H1 (cell line): ENCODE results near the gene SNX13. TPM values are rescaled to one million over a fixed set of nuclear protein-coding genes. Genes with fewer than 3 reads are reported as not detected.

Experiments used
- CTCF ChIA-PET: fragments of 300-600 bp; sonication (Branson Sonifier 250); formaldehyde crosslinking; loops from one replicate; lab custom pipeline; 2021; ENCODE audit not compliant: partially characterized antibody; lab: Charles Lee
- POLR2A ChIA-PET: fragments of 300-600 bp; sonication (Branson Sonifier 250); formaldehyde crosslinking; loops from one replicate; lab custom pipeline; 2021; ENCODE audit warnings: inconsistent platforms; ENCODE audit not compliant: partially characterized antibody; lab: Charles Lee
- DNase-seq, 2 experiments: peaks; one replicate each; pipeline versions ENCODE4 v3.0.0 to v3.0.0-alpha.2; 2010 to 2022; ENCODE audit warnings: low spot score in 2 of 2, low read depth in 1 of 2, mixed read lengths in 1 of 2
- FAIRE-seq: peaks from 2 replicates; lab custom pipeline; 2011; peaks lifted over from hg19 to GRCh38; lab: Jason Lieb, UNC
- H2AFZ ChIP-seq: 2 replicates; pipeline ENCODE4 v1.8.1; 2012; ENCODE audit warnings: low read length, inconsistent platforms
- H2AK5ac ChIP-seq: 2 replicates; pipeline ENCODE4 v1.6.1; 2013; ENCODE audit warnings: low read depth, low read length
- H2BK120ac ChIP-seq: replicated peaks from 2 replicates; pipeline ENCODE3; 2013; ENCODE audit warnings: low read depth, low read length, inconsistent platforms
- H2BK12ac ChIP-seq: 2 replicates; pipeline ENCODE4 v1.6.1; 2013; ENCODE audit warnings: low read depth, low read length
- H2BK15ac ChIP-seq: 2 replicates; pipeline ENCODE4 v1.6.1; 2013; ENCODE audit warnings: low read length
- H2BK20ac ChIP-seq: 2 replicates; pipeline ENCODE4 v1.6.1; 2013; ENCODE audit warnings: low read length
- H2BK5ac ChIP-seq: 2 replicates; pipeline ENCODE4 v1.6.1; 2013; ENCODE audit warnings: low read depth, low read length
- H3K14ac ChIP-seq: 2 replicates; pipeline ENCODE4 v1.6.1; 2013; ENCODE audit warnings: inconsistent platforms; ENCODE audit not compliant: insufficient read length
- H3K18ac ChIP-seq: 2 replicates; pipeline ENCODE4 v1.6.1; 2013; ENCODE audit warnings: low read length; ENCODE audit errors: extremely low read depth
- H3K23ac ChIP-seq: 2 replicates; pipeline ENCODE4 v1.6.1; 2013; ENCODE audit warnings: inconsistent platforms; ENCODE audit not compliant: insufficient read length
- H3K23me2 ChIP-seq: 2 replicates; pipeline ENCODE4 v1.6.1; 2013; ENCODE audit warnings: low read depth, low read length
- H3K27ac ChIP-seq: 2 replicates; pipeline ENCODE4 v1.6.1; 2011; ENCODE audit warnings: low read depth, low read length, inconsistent platforms
- H3K27me3 ChIP-seq, 4 experiments: replicated peaks in 1 of 4; 1 replicate in 1 of 4; 2 replicates in 3 of 4; pipeline versions ENCODE4 v1.6.1 to v1.8.1; 2011 to 2013; ENCODE audit warnings: low read length in 3 of 4, mild to moderate bottlenecking in 3 of 4, inconsistent platforms in 2 of 4, mixed read lengths in 2 of 4, moderate library complexity in 1 of 4; ENCODE audit not compliant: control insufficient read depth in 3 of 4, insufficient read depth in 3 of 4; ENCODE audit errors: extremely low read depth in 1 of 4
- H3K36me3 ChIP-seq, 4 experiments: 2 replicates each; pipeline versions ENCODE4 v1.6.1 to v1.8.1; 2011 to 2013; ENCODE audit warnings: mild to moderate bottlenecking in 4 of 4, low read length in 3 of 4, moderate library complexity in 2 of 4, control low read depth in 1 of 4, inconsistent platforms in 1 of 4; ENCODE audit not compliant: insufficient read depth in 4 of 4, control insufficient read depth in 2 of 4
- H3K4ac ChIP-seq: replicated peaks from 2 replicates; pipeline ENCODE3; 2013; ENCODE audit warnings: low read length, low read depth, mixed read lengths, inconsistent platforms; ENCODE audit not compliant: insufficient read length
- H3K4me1 ChIP-seq, 4 experiments: replicated peaks in 1 of 4; 1 replicate in 1 of 4; 2 replicates in 3 of 4; pipeline versions ENCODE4 v1.6.1 to v1.8.1; 2011 to 2013; ENCODE audit warnings: low read length in 3 of 4, inconsistent platforms in 2 of 4, mixed read lengths in 1 of 4; ENCODE audit not compliant: insufficient read depth in 4 of 4, control insufficient read depth in 3 of 4
- H3K4me2 ChIP-seq, 2 experiments: 2 replicates each; pipeline versions ENCODE4 v1.6.1 to v1.8.1; 2011 to 2013; ENCODE audit warnings: low read depth in 2 of 2, low read length in 2 of 2, control low read depth in 1 of 2, inconsistent platforms in 1 of 2, mild to moderate bottlenecking in 1 of 2; ENCODE audit not compliant: insufficient read depth in 1 of 2
- H3K4me3 ChIP-seq, 4 experiments: fragments of 200-600, 300-600 bp in 1 of 4; sonication (generic), shearing (Covaris generic), sonication (Bioruptor Twin) in 1 of 4; 2 replicates each; pipeline versions ENCODE4 v1.5.1 to v1.8.1; 2011 to 2016; ENCODE audit warnings: low read length in 4 of 4, low read depth in 3 of 4, control low read depth in 2 of 4, inconsistent platforms in 2 of 4, mild to moderate bottlenecking in 2 of 4, mixed read lengths in 1 of 4, moderate library complexity in 1 of 4; ENCODE audit not compliant: insufficient read depth in 2 of 4; ENCODE audit errors: extremely low read depth in 1 of 4
- H3K56ac ChIP-seq: replicated peaks from 2 replicates; pipeline ENCODE3; 2013; ENCODE audit warnings: low read depth, mild to moderate bottlenecking, mixed read lengths, low read length, inconsistent platforms; ENCODE audit not compliant: insufficient read length
- H3K79me1 ChIP-seq: 2 replicates; pipeline ENCODE4 v1.6.1; 2013; ENCODE audit warnings: low read depth, low read length, control low read depth
- H3K79me2 ChIP-seq, 2 experiments: 2 replicates each; pipeline versions ENCODE4 v1.6.1 to v1.8.1; 2012 to 2013; ENCODE audit warnings: low read length in 2 of 2, mild to moderate bottlenecking in 2 of 2, inconsistent platforms in 1 of 2; ENCODE audit not compliant: insufficient read depth in 2 of 2, control insufficient read depth in 1 of 2
- H3K9ac ChIP-seq, 4 experiments: replicated peaks in 1 of 4; 1 replicate in 1 of 4; 2 replicates in 3 of 4; pipeline versions ENCODE4 v1.6.1 to v1.8.1; 2011 to 2013; ENCODE audit warnings: low read depth in 3 of 4, low read length in 3 of 4, control low read depth in 2 of 4, mild to moderate bottlenecking in 2 of 4, moderate library complexity in 2 of 4, inconsistent platforms in 1 of 4; ENCODE audit errors: extremely low read depth in 1 of 4
- H3K9me3 ChIP-seq, 2 experiments: 2 replicates each; pipeline versions ENCODE4 v1.6.1 to v1.8.1; 2012 to 2013; ENCODE audit warnings: mild to moderate bottlenecking in 2 of 2, moderate library complexity in 2 of 2, control low read depth in 1 of 2, inconsistent platforms in 1 of 2, low read depth in 1 of 2, low read length in 1 of 2, mixed read lengths in 1 of 2; ENCODE audit not compliant: insufficient read depth in 2 of 2
- H4K20me1 ChIP-seq, 2 experiments: replicated peaks in 1 of 2; 2 replicates each; pipeline versions ENCODE3 to v1.8.1; 2011 to 2013; ENCODE audit warnings: inconsistent platforms in 2 of 2, low read length in 2 of 2, mild to moderate bottlenecking in 1 of 2; ENCODE audit not compliant: insufficient read depth in 2 of 2, control insufficient read depth in 1 of 2
- H4K5ac ChIP-seq: 2 replicates; pipeline ENCODE4 v1.6.1; 2013; ENCODE audit warnings: low read length, low read depth, mixed read lengths, inconsistent platforms; ENCODE audit not compliant: insufficient read length
- H4K8ac ChIP-seq: 2 replicates; pipeline ENCODE4 v1.8.0; 2013; ENCODE audit warnings: mild to moderate bottlenecking, moderate library complexity, low read length, inconsistent platforms; ENCODE audit not compliant: insufficient read depth; ENCODE audit errors: extremely low read depth
- H4K91ac ChIP-seq: replicated peaks from 2 replicates; pipeline ENCODE3; 2013; ENCODE audit warnings: low read length, mixed read lengths, inconsistent platforms; ENCODE audit not compliant: insufficient read length
- CTCF ChIP-seq, 3 experiments: IDR thresholded peaks; 1 replicate in 2 of 3; 2 replicates in 1 of 3; pipeline versions ENCODE4 v1.5.1 to v1.6.1; 2011; ENCODE audit warnings: low read length in 3 of 3, mild to moderate bottlenecking in 3 of 3, inconsistent platforms in 2 of 3, low read depth in 1 of 3, moderate library complexity in 1 of 3; ENCODE audit not compliant: insufficient read depth in 1 of 3; ENCODE audit errors: control extremely low read depth in 1 of 3
- RAD21 ChIP-seq, 2 experiments: IDR thresholded peaks in 1 of 2; conservative IDR thresholded peaks in 1 of 2; 2 replicates each; pipeline ENCODE4 v1.6.1; 2011; ENCODE audit warnings: low read depth in 2 of 2, low read length in 2 of 2, improper control_type of control experiment in 1 of 2, inconsistent platforms in 1 of 2, mild to moderate bottlenecking in 1 of 2, moderate library complexity in 1 of 2
- TAF7 ChIP-seq: optimal IDR thresholded peaks from 2 replicates; pipeline ENCODE3; 2011; ENCODE audit warnings: low read depth, mild to moderate bottlenecking, inconsistent platforms, low read length, moderate library complexity, borderline replicate concordance
- WGBS, 2 experiments: shearing (Covaris generic) in 1 of 2; methylation state at CpG; one replicate each; pipeline versions ENCODE4 v1.1.6 to v1.1.7; 2013 to 2015; ENCODE audit warnings: low lambda C conversion rate in 2 of 2, mixed read lengths in 2 of 2, inconsistent platforms in 1 of 2, low coverage in 1 of 2, missing lambda C conversion rate in 1 of 2; ENCODE audit not compliant: insufficient replicate concordance in 2 of 2, insufficient coverage in 1 of 2, insufficient read length in 1 of 2; ENCODE audit errors: extremely low coverage in 1 of 2, missing lambda C conversion rate in 1 of 2; 5-methylcytosine and 5-hydroxymethylcytosine counted together
- polyA plus RNA-seq, 7 experiments: library from polyadenylated mRNA; depleted of rRNA in 3 of 7; stranded (reverse) in 5 of 7; unstranded in 2 of 7; fragments of >200 nt in 5 of 7; fragments of 200-250 nt in 2 of 7; gene quantifications; 1 replicate in 5 of 7; 2 replicates in 1 of 7; 4 replicates in 1 of 7; pipeline versions ENCODE4 v1.2.1 to v1.2.3, GENCODE V29; 2011 to 2013; ENCODE audit warnings: missing spikeins in 2 of 7, mixed read lengths in 2 of 7
- total RNA-seq: library from RNA; stranded (reverse); fragmentation: NEBNext Ultra II Directional; extraction: Animal tissue kit (Norgen Biotek cat#: 25700); gene quantifications from 2 replicates; pipeline ENCODE4 v1.2.1, GENCODE V29; 2021

SNX13 gene
- total and polyA plus RNA-seq, 2 of the 8 experiments (the other 6 are each of a cell fraction or from before 2014, with no cell fraction given): 5.5 to 27.4 TPM

- no peak overlapping the region for H4K8ac ChIP-seq
- H2AFZ ChIP-seq: no peak overlapping the region
- H3K9me3 ChIP-seq: no peaks in the 10 kb centered on the region
- DNase-seq (peak; percentile 21 to 59), FAIRE-seq (peak; percentile 77)
- H4K5ac ChIP-seq: no peak overlapping the region
- peak; percentile 94 to 96 for TF ChIP-seq RAD21 (IDR thresholded peaks at IDR 0.05 in 1 of 2, conservative IDR thresholded peaks at IDR 0.05 in 1 of 2; ENCODE audit: low read depth in 2 of 2, low read length in 2 of 2)
- no peak for TF ChIP-seq TAF7
- TF ChIP-seq CTCF (IDR thresholded peaks at IDR 0.05; ENCODE audit: control extremely low read depth in 1 of 3, insufficient read depth in 1 of 3, low read depth in 1 of 3, low read length in 3 of 3): peak in 2 of 3 experiments; percentile 68 to 83; a peak in 3 of 4 replicates
- H2AK5ac ChIP-seq: no peak overlapping the region
- no peak overlapping the region for H2BK5ac ChIP-seq
- H2BK12ac ChIP-seq: no peak overlapping the region
- H2BK15ac ChIP-seq: no peak overlapping the region
- H3K14ac ChIP-seq: no peak overlapping the region
- H2BK120ac ChIP-seq: no peak overlapping the region
- peaks cover 0 to 8% (median 5%) of the 10 kb centered on the region in 4 experiments; a peak in 5 of 7 replicates for H3K4me1 ChIP-seq
- WGBS, 2 experiments: 59% methylated on average over 2 of the region's 2 CpGs; no CpG with 5 or more reads in 1 of the 2 experiments
- no peak overlapping the region for H4K91ac ChIP-seq
- no peaks in the 10 kb centered on the region for H3K79me2 ChIP-seq
- no peaks in the 10 kb centered on the region for H3K23me2 ChIP-seq
- no peak overlapping the region for H3K18ac ChIP-seq
- H3K27me3 ChIP-seq: no peaks in the 10 kb centered on the region
- no peak overlapping the region for H3K23ac ChIP-seq
- H3K36me3 ChIP-seq: no peaks in the 10 kb centered on the region
- POLR2A ChIA-PET: interaction anchor here (0.8 kb wide), 1 partner anchor 94 kb away, joined by 3 read pairs; no protein-coding TSS in a partner anchor
- H3K27ac ChIP-seq: no peak overlapping the region
- no peak overlapping the region for H3K56ac ChIP-seq
- H3K9ac ChIP-seq: no peak overlapping the region
- H2BK20ac ChIP-seq: no peak overlapping the region
- H3K4ac ChIP-seq: no peak overlapping the region
- no peak overlapping the region for H3K4me3 ChIP-seq
- CTCF ChIA-PET: interaction anchor here (0.7 to 8.9 kb wide), 63 partner anchors 8 to 858 kb away, joined by 3 to 149 read pairs (median 4); no protein-coding TSS in a partner anchor
- no peaks in the 10 kb centered on the region for H4K20me1 ChIP-seq
- no peaks in the 10 kb centered on the region for H3K79me1 ChIP-seq
- no peak overlapping the region for H3K4me2 ChIP-seq
Observed at GRCh38 chr7:17769918-17770317, 170.4 kb downstream of the SNX13 start.
